Keratinocyte (primary cell): Measurements from ENCODE around the gene PPL.

Experiments used
- CTCF ChIP-seq, 3 experiments: IDR thresholded peaks in 1 of 3; conservative IDR thresholded peaks in 1 of 3; optimal IDR thresholded peaks in 1 of 3; 2 replicates in 2 of 3; 3 replicates in 1 of 3; pipeline versions ENCODE3 to v1.5.1; 2011; ENCODE audit warnings: low read length in 3 of 3, mild to moderate bottlenecking in 3 of 3, moderate library complexity in 2 of 3, control low read depth in 1 of 3, inconsistent platforms in 1 of 3; ENCODE audit not compliant: insufficient read depth in 2 of 3; ENCODE audit errors: extremely low read depth in 1 of 3
- EZH2 ChIP-seq: IDR thresholded peaks from one replicate; pipeline ENCODE4 v1.6.1; 2012; ENCODE audit warnings: inconsistent platforms, mild to moderate bottlenecking, low read length, moderate library complexity

GRCh38 chr16:4888428-4889135, 48.4 kb downstream of the PPL start:
- TF ChIP-seq CTCF (optimal IDR thresholded peaks at IDR 0.05 in 1 of 3, IDR thresholded peaks at IDR 0.05 in 1 of 3, conservative IDR thresholded peaks at IDR 0.05 in 1 of 3; ENCODE audit: extremely low read depth in 1 of 3, insufficient read depth in 2 of 3, low read length in 3 of 3): no peak
- TF ChIP-seq EZH2: no peak
